HG03064 (cell line): ENCODE measurements around the gene CC2D1A.
A peak's percentile ranks its signal among the peaks of the same experiment; 100 is the strongest.

Source experiments
- ATAC-seq: cut with Tn5 transposase; IDR thresholded peaks from one replicate; pipeline ENCODE4 v1.9.1; 2021; ENCODE audit warnings: low read depth; ENCODE audit not compliant: unreplicated experiment

CC2D1A gene

GRCh38 chr19:13876834-13877233, 29.2 kb upstream of the CC2D1A start, which contains the start of gene NANOS3:
Gene NANOS3, plus strand, starts transcription at chr19:13877134. Its CDS starts 115 bp downstream, at chr19:13877249.
- no peak for ATAC-seq

DNA sequence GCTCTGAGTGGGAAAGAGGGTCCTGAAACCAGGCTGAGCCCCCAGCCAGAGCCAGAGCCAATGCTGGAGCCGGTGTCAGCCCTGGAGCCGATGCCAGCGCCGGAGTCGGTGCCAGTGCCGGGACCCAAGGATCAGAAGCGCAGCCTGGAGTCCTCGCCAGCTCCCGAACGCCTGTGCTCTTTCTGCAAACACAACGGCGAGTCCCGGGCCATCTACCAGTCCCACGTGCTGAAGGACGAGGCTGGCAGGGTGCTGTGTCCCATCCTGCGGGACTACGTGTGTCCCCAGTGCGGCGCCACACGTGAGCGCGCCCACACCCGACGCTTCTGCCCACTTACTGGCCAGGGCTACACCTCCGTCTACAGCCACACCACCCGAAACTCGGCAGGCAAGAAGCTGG, 28.7 kb upstream of the CC2D1A start:
- no peak for ATAC-seq

GRCh38 chr19:13880059-13881043, 25.6 kb upstream of the CC2D1A start:
- ATAC-seq, result peak; percentile 90

DNA sequence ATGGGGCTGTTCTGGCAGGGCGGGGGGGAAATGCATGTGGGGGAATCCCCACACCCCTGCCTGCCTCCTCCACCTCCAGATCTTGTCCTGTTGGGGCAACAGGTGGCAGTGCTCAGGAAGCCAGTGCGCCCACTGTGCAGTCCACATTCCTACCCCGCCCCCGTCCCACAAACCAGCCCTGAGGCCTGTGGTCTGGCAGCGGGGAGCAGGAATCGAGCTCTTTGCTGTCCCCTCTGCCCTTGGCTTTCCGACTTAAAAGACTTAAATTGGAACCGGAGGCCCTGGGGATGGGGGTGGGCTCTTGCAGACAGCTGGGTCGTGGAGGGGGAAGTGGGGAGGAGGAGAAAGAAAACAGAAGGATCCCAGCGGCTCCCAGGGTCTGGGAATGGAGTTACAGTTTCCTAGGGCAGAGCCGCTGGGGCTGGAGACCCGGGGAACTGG, 24.7 kb upstream of the CC2D1A start:
- no peak for ATAC-seq

GRCh38 chr19:13881692-13882418, 24.1 kb upstream of the CC2D1A start:
- no peak for ATAC-seq

DNA sequence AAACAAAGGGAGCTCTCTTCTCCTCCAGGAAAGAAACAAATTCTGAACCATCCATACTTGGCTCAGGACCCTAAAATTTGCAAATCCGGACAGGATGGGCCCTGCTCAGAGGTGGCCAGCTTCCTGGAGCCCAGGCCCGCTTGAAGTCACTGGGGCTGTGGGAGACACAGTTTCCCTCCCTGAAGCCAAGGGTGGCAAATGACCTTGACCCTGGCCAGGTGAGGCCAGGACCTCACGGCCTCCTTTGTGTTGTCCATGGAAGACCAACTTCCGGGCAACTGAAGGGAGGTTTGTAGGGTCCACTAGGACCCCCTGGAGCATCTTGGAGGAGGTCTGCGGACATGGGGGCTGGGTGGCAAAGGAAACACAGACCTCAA, 23.6 kb upstream of the CC2D1A start:
- ATAC-seq, result no peak

GRCh38 chr19:13882836-13883235, 23.2 kb upstream of the CC2D1A start:
- no peak for ATAC-seq

GRCh38 chr19:13883516-13884064, 22.4 kb upstream of the CC2D1A start:
- ATAC-seq, result no peak

DNA sequence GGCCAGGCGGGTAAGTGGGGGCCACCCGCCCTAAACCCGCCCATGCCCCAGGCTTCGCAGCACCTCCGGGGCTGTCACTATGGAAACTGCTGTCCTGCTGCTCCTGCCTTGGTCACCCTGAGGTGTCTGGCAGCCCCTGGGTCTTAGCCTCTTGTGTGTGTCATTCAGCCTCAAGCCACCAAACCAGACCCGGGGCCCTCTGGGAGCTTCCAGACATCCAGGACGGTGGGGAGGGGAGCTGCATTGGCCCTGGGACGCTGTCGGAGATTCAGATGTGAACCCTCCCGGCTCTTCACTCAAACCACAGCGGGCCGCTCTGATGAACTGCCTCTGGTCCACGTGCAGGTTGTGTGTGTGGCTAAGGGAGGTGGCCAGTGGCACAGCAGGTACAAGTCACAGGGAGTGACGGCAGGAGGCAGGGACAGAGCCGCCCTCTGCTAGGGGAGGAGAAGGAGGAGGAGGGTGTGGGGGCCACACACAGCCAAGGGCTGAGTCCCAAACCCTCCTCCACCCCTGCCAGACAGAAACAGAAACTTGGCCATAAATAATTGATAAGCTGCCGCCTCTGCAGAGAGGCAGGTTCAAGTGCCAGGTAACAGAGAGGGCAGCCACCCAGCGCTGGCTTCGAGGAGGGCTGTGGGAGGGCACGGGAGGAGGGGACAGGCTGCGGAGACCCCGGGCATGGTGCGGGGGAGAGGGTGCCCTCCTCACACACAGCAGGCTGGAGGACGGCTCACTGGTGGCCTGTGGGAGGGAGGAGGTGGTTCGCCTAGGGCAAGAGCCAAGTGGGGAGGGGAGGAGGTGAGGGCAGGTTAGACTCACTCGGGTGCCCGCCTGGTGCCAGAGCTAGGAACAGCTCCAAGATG, 21.0 kb upstream of the CC2D1A start:
- ATAC-seq, result no peak

GRCh38 chr19:13885826-13886365, 20.1 kb upstream of the CC2D1A start:
- ATAC-seq, result no peak

GRCh38 chr19:13887018-13887436, 19.0 kb upstream of the CC2D1A start:
- ATAC-seq, result no peak

- ATAC-seq, result no peak
Measured at GRCh38 chr19:13887517-13887916, 18.5 kb upstream of the CC2D1A start.

DNA sequence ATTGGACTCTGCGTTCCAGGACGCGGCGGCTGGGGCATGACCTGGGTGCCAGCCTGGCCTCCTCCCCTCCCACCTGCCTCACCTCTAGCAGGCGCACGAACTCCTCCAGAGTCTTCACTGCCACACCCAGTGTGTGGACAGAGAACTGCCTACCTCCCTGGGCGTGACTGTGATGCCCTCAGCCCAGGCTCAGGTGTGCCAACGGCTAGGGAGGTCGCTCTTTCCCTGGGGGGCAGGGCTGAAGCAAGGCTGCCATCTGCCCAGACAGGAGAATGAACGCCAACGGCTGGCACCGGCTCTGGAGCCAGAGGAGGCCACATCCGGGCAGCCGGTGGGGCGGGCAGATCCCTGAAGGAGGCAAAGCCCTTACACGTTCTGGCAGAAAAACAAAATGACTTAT, 17.7 kb upstream of the CC2D1A start:
- no peak for ATAC-seq

- ATAC-seq, result no peak
Measured at GRCh38 chr19:13890136-13890535, 15.9 kb upstream of the CC2D1A start.

- ATAC-seq, result no peak
Measured at GRCh38 chr19:13892870-13893269, 13.1 kb upstream of the CC2D1A start.

DNA sequence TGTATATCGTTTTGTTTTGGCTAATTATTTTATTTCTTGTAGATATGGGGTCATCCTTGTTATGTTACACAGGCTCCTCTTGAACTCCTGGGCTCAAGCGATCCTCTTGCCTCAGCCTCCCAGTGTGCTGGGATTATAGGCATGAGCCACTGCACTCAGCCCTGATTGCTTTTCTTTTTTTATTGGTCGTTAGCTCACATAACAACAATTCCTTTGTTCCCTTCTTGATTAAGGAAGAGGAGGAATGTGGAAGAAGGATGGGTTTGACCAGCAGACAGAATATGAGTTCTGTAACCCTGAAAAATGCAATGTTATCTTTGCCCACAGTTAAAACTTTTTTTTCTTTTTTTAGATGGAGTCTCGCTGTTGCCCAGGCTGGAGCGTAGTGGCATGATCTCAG, 11.4 kb upstream of the CC2D1A start:
- ATAC-seq, result no peak

DNA sequence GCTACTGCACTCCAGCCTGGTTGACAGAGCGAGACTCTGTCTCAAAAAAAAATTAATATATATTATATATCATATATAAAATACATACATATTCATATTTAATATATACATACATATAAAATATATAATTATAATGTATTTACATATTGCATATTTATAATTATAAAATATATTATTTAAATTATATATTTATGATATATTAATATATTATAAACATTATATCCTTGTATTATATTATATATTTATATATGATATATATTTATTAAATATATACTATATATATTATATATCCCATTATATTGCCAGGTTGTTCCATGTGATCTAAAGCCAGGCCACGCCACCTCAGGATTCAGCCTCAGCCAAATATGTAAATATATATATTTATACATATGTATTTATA, 9.8 kb upstream of the CC2D1A start:
- ATAC-seq, result no peak

DNA sequence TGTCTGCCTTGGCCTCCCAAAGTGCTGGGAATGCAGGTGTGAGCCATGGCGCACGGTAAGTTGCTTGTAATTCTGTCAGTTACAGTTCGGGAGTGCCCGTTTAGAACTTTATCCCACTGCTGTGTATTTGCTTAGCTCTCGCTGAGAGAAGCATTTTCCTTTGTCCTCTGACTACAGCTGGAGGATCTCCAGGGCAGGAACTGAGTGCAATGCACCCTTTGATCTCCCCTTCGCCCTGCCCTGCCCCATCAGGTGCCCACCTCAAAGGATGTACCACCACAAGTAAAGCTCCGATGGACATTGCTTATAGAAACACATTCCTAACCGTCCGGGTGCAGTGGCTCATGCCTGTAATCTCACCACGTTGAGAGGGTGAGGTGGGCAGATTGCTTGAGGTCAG, 6.6 kb upstream of the CC2D1A start:
- ATAC-seq, result no peak

DNA sequence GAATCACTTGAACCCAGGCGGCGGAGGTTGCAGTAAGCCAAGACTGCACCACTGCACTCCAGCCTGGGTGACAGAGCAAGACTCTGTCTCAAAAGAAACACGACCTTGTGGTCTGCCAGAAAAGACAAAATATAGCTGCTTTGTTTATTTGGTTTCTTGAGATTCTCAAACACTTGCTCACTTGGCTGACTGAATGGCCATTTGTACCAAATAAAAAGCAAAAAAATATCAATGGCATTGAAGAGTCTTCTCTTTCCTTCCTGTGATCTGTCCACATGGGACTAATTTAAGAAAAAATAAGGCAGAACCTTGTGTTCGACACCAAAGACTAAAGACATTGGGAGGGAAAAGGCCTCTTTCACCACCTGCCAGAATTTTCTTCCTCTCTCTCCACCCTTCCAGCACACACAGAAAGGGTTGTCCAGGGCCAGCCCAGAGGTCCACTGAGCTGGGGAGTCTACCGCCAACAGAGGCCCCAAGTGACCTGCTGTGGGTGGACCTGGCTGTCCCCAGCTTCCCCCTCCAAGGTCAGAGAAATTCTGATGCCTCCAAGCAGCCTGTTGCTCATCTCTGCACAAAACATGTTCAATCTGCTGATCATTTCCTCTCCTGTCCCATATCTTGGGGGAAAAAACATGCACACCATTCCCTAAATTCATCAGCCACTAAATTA, 6.0 kb upstream of the CC2D1A start:
- no peak for ATAC-seq
